ENCODE data around the gene SCT.
"Not testable (repeated sequence)": the region's sequence is repeated elsewhere in the genome, so short reads cannot be mapped to it uniquely, and the experiment has no call there.

Gene SCT

DNA sequence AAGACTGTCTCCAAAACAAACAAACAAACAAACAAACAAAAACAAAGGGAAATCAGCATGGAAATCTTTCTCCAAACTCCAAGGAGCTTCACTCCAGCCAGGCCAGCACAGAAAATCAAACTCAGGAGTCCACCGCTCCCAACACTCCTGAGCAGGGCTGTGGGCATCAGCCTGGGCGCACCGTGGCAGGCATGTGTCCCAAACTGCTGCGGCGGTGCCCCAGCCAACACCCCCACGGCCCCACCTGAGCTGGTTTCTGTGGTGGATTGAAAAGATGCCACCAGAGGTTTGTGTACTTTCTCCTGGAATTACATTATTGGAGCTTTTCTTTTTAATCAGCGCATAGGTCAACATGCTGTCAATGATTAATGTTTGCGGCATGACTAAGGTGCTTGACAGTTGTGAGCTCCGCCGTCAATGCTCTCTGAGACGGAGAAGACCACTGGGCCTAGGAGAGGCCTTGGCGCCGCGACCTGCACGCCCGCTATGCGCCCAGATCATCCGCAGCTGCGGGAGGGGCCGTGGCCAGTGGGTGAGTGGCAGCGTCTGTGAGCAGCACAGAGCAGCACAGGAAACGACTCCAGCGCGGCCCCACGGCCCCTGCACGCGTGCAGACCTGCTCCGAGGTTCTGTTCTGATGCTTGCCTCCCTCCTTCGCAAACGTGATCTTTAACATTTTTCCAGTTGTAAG is 28.2 kb upstream of the SCT start:
- TF ChIP-seq, protein P1, sequence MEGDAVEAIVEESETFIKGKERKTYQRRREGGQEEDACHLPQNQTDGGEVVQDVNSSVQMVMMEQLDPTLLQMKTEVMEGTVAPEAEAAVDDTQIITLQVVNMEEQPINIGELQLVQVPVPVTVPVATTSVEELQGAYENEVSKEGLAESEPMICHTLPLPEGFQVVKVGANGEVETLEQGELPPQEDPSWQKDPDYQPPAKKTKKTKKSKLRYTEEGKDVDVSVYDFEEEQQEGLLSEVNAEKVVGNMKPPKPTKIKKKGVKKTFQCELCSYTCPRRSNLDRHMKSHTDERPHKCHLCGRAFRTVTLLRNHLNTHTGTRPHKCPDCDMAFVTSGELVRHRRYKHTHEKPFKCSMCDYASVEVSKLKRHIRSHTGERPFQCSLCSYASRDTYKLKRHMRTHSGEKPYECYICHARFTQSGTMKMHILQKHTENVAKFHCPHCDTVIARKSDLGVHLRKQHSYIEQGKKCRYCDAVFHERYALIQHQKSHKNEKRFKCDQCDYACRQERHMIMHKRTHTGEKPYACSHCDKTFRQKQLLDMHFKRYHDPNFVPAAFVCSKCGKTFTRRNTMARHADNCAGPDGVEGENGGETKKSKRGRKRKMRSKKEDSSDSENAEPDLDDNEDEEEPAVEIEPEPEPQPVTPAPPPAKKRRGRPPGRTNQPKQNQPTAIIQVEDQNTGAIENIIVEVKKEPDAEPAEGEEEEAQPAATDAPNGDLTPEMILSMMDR (IDR thresholded peaks at IDR 0.05; ENCODE audit: control insufficient read depth, extremely low read depth, insufficient read depth) = no peak
- H3K4me3 ChIP-seq (ENCODE audit: low read depth, low read length) = no peak overlapping the region

DNA sequence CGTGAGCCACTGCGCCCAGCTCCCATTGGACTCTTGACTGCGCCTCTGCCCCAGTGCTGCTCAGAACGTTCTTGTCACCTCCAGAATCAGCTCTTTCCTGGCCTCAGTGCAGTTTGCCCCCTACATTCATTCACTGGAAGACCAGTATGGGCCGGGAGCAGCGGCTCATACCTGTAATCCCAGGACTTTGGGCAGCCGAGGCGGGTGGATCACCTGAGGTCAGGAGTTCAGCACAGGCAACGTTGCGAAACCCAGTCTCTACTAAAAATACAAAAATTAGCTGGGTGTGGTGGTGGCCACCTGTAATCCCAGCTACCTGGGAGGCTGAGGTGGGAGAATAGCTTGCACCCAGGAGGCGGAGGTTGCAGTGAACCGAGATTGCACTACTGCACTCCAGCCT is 27.5 kb upstream of the SCT start:
- DNase-seq (ENCODE audit: low read depth); H3K4me3 ChIP-seq (ENCODE audit: low read depth, low read length): not testable (repeated sequence)

More for the DNA sequence above, 28.2 kb upstream of the SCT start:
- DNase-seq (ENCODE audit: low read depth) = no peak

DNA sequence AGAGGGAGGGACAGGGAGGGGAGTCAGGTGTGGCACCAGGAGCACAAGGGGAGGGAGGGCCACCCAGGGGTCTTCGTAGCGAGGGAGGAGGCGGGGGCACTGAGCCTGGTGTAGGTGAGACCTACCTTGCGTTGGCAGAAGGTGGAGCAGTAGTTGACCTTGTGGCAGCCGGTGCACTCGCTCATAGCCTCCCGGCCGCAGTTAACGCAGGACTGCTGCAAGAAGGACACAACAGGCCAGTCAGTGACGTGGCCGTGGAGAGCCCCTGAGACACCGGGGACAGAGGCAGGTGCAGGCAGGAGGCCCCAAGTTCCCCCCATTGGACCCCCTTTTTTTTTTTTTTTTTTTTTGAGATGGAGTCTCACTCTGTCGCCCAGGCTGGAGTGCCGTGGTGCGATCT is 26.9 kb upstream of the SCT start:
- no peak overlapping the region for H3K4me3 ChIP-seq (ENCODE audit: low read depth, low read length)
- no peak for DNase-seq (ENCODE audit: low read depth)
- TF ChIP-seq, protein P1 (IDR thresholded peaks at IDR 0.05; ENCODE audit: control insufficient read depth, extremely low read depth, insufficient read depth) = no peak

DNA sequence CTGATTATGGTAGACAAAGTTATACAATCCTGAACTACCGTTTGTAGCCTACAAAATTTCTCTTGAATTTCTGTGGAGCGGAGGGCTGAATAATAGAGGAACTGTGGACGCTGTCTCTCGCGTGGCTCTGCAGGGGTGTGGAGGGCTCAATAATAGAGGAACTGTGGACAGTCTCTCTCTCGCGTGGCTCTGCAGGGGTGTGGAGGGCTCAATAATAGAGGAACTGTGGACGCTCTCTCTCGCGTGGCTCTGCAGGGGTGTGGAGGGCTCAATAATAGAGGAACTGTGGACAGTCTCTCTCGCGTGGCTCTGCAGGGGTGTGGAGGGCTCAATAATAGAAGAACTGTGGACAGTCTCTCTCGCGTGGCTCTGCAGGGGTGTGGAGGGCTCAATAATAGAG is 26.2 kb upstream of the SCT start:
- not testable (repeated sequence) for H3K4me3 ChIP-seq (ENCODE audit: low read depth, low read length)

DNA sequence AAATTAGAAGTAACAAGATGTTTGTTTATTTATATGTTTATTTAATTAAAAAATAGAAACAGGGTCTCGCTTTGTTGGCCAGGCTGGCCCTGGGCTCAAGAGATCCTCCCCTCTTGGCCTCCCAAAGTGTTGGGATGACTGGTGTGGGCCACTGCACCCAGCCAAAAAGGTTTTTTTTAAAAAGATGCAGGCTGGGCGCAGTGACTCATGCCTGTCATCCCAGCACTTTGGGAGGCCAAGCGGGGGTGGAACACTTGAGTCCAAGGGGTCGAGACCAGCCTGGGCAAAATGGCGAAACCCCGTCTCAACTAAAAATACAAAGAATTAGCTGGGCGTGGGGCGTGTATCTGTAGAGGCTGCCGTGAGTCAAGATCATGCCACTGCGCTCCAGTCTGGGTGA is 23.5 kb upstream of the SCT start:
- no peak for DNase-seq (ENCODE audit: low read depth)
- TF ChIP-seq, protein P1 (IDR thresholded peaks at IDR 0.05; ENCODE audit: control insufficient read depth, extremely low read depth, insufficient read depth) = no peak

More for the DNA sequence above, 26.2 kb upstream of the SCT start:
- not testable (repeated sequence) for DNase-seq (ENCODE audit: low read depth)

DNA sequence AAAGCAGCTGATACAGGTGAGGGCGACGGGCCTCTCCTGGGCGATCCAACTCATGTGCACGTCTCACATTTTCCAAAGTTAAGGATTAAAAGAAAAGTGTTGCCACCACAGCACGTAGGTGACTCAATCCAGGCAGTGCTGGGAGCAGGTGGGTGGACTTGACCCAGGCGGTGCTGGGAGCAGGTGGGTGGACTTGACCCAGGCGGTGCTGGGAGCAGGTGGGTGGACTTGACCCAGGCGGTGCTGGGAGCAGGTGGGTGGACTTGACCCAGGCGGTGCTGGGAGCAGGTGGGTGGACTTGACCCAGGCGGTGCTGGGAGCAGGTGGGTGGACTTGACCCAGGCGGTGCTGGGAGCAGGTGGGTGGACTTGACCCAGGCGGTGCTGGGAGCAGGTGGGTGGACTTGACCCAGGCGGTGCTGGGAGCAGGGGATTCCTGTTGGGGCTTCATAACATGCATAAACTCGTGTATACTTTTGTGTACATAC is 20.7 kb upstream of the SCT start:
- not testable (repeated sequence) for DNase-seq (ENCODE audit: low read depth); H3K4me3 ChIP-seq (ENCODE audit: low read depth, low read length)

More for the DNA sequence above, 23.5 kb upstream of the SCT start:
- H3K4me3 ChIP-seq (ENCODE audit: low read depth, low read length) = no peak overlapping the region

DNA sequence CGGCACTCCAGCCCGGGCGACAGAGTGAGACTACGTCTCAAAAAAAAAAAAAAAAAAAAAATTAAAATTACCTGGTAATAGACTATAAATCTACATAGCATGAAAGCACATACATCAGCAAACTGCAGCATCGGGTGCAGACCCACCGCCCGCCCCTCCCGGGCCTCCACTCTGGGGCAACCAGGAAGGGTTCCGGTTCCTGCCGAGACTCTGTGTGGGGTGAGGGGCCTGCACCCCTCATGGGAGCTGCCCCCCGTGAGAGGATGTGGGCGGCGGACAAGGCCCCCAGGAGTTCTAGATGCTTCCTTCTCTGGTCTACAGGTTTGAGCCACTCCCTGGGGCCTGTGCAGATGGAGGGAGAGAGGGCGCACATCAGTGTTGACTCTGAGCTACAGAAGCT is 19.2 kb upstream of the SCT start:
- no peak for DNase-seq (ENCODE audit: low read depth)
- TF ChIP-seq, protein P1 (IDR thresholded peaks at IDR 0.05; ENCODE audit: control insufficient read depth, extremely low read depth, insufficient read depth) = no peak

DNA sequence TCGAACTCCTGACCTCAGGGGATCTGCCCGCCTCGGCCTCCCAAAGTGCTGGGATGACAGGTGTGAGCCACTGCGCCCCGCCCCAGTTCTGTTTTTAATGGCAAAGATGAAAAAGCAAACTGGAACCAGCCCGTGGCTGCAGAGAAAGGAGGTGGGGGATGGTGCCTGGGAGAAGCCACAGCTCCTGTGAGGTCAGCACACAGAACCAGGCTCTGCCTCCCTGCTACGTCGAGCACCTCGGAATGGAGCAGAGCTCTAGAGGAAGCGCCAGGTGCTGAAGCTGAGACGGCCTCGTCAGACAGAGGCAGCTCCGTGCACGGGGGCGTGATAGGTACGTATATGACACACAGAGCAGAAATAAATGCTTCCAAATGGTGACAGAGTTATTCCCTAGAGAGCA is 18.6 kb upstream of the SCT start:
- TF ChIP-seq, protein P1 (IDR thresholded peaks at IDR 0.05; ENCODE audit: control insufficient read depth, extremely low read depth, insufficient read depth) = no peak
- no peak for DNase-seq (ENCODE audit: low read depth)
- no peak overlapping the region for H3K4me3 ChIP-seq (ENCODE audit: low read depth, low read length)

More for the DNA sequence above, 19.2 kb upstream of the SCT start:
- H3K4me3 ChIP-seq (ENCODE audit: low read depth, low read length) = no peak overlapping the region

All from LNCaP clone FGC (cell line).